ENCODE data around the gene CFAP70. TPM values are rescaled to one million over a fixed set of nuclear protein-coding genes. Genes with fewer than 3 reads are reported as not detected.

The CFAP70 gene
- total RNA-seq, 1 donor from 2014 or later = 1.7 TPM

- intact Hi-C loops (cut with micrococcal nuclease) = no loop called here
- TF ChIP-seq CTCF (IDR thresholded peaks at IDR 0.05) = no peak
- Mint-ChIP-seq H3K27ac (no peak overlapping the region), H3K27me3 (no peaks in the 10 kb centered on the region), H3K4me3 (no peak overlapping the region), H3K36me3 (ENCODE audit: low read depth) (peaks cover 3% of the 10 kb centered on the region), H3K4me1 (no peaks in the 10 kb centered on the region), H3K9me3 (peaks cover 9% of the 10 kb centered on the region)
- no peak for DNase-seq
- POLR2A ChIA-PET = no interaction called here
- no peak for ATAC-seq (ENCODE audit: low read depth)
- CTCF ChIA-PET = no interaction called here
These were observed 68.7 kb downstream of the CFAP70 start for GRCh38 chr10:73289958-73290357.

- no peaks in the 10 kb centered on the region for H3K4me1 Mint-ChIP-seq
- H3K9me3 Mint-ChIP-seq = peaks cover 9% of the 10 kb centered on the region
- DNase-seq = no peak
- intact Hi-C loops (cut with micrococcal nuclease) = no loop called here
- H3K27me3 Mint-ChIP-seq = no peaks in the 10 kb centered on the region
- H3K4me3 Mint-ChIP-seq = no peak overlapping the region
- no peak for ATAC-seq (ENCODE audit: low read depth)
- ChIA-PET CTCF (no interaction called here), POLR2A (no interaction called here)
- peaks cover 3% of the 10 kb centered on the region for H3K36me3 Mint-ChIP-seq (ENCODE audit: low read depth)
- TF ChIP-seq CTCF (IDR thresholded peaks at IDR 0.05) = no peak
- H3K27ac Mint-ChIP-seq = no peak overlapping the region
These were observed 71.2 kb downstream of the CFAP70 start for GRCh38 chr10:73287441-73287840.

GRCh38 chr10:73281097-73281496, 77.6 kb downstream of the CFAP70 start:
- no peaks in the 10 kb centered on the region for H3K27me3 Mint-ChIP-seq
- POLR2A ChIA-PET = no interaction called here
- H3K4me3 Mint-ChIP-seq = no peak overlapping the region
- H3K36me3 Mint-ChIP-seq (ENCODE audit: low read depth) = no peaks in the 10 kb centered on the region
- TF ChIP-seq CTCF (IDR thresholded peaks at IDR 0.05) = no peak
- intact Hi-C loops (cut with micrococcal nuclease) = no loop called here
- ATAC-seq (ENCODE audit: low read depth) (no peak), DNase-seq (no peak)
- no peaks in the 10 kb centered on the region for H3K9me3 Mint-ChIP-seq
- H3K27ac Mint-ChIP-seq = no peak overlapping the region
- no peaks in the 10 kb centered on the region for H3K4me1 Mint-ChIP-seq
- CTCF ChIA-PET = no interaction called here

- Mint-ChIP-seq H3K9me3 (no peaks in the 10 kb centered on the region), H3K27ac (no peak overlapping the region), H3K4me3 (no peak overlapping the region), H3K27me3 (no peaks in the 10 kb centered on the region), H3K36me3 (ENCODE audit: low read depth) (no peaks in the 10 kb centered on the region), H3K4me1 (no peaks in the 10 kb centered on the region)
- TF ChIP-seq CTCF (IDR thresholded peaks at IDR 0.05) = no peak
- DNase-seq (no peak), ATAC-seq (ENCODE audit: low read depth) (no peak)
- CTCF ChIA-PET = interaction anchor here (0.7 to 2.3 kb wide), 4 partner anchors 9 to 383 kb away, joined by 4 to 13 read pairs (median 4); partner anchors contain the start of gene MRPS16
- intact Hi-C loops (cut with micrococcal nuclease) = loop anchor here (1.0 kb wide), 1 partner anchor 380 kb away; no protein-coding TSS in a partner anchor
- POLR2A ChIA-PET = interaction anchor here (0.6 to 1.3 kb wide), 2 partner anchors 12 to 148 kb away, joined by 3 read pairs; partner anchors contain the start of gene MRPS16
These were observed 94.2 kb downstream of the CFAP70 start for GRCh38 chr10:73264423-73264822.

- H3K9me3 Mint-ChIP-seq = peaks cover 5% of the 10 kb centered on the region
- no peak for ATAC-seq (ENCODE audit: low read depth)
- no peaks in the 10 kb centered on the region for H3K4me1 Mint-ChIP-seq
- ChIA-PET CTCF (interaction anchor here (0.7 to 2.3 kb wide), 4 partner anchors 8 to 384 kb away, joined by 4 to 13 read pairs (median 4); partner anchors contain the start of gene MRPS16), POLR2A (interaction anchor here (0.6 to 1.3 kb wide), 2 partner anchors 12 to 148 kb away, joined by 3 read pairs; partner anchors contain the start of gene MRPS16)
- no peak overlapping the region for H3K27ac Mint-ChIP-seq
- no peaks in the 10 kb centered on the region for H3K36me3 Mint-ChIP-seq (ENCODE audit: low read depth)
- H3K4me3 Mint-ChIP-seq = no peak overlapping the region
- intact Hi-C loops (cut with micrococcal nuclease) = loop anchor here (1.0 kb wide), 1 partner anchor 380 kb away; no protein-coding TSS in a partner anchor
- TF ChIP-seq CTCF (IDR thresholded peaks at IDR 0.05) = no peak
- no peaks in the 10 kb centered on the region for H3K27me3 Mint-ChIP-seq
- no peak for DNase-seq
These were observed 94.8 kb downstream of the CFAP70 start for GRCh38 chr10:73263693-73264347.
